CD14-positive monocyte (primary cell): ENCODE data around the gene GARIN1A. TPM values are rescaled to one million over a fixed set of nuclear protein-coding genes. Genes with fewer than 3 reads are reported as not detected.

Experiments used
- DNase-seq, 3 donors: peaks; one replicate each; pipeline ENCODE4 v3.0.0-alpha.2; 2011 to 2022
- H2AFZ ChIP-seq: 2 replicates; pipeline ENCODE4 v1.6.0; 2012; ENCODE audit warnings: mild to moderate bottlenecking, low read depth, low read length, inconsistent platforms; ENCODE audit not compliant: insufficient read depth, poor library complexity, severe bottlenecking
- H3K27ac ChIP-seq, 2 donors: 1 replicate in 1 of 2; 2 replicates in 1 of 2; pipeline ENCODE4 v1.5.1; 2012 to 2013; ENCODE audit warnings: low read length in 2 of 2, control low read depth in 1 of 2, inconsistent platforms in 1 of 2, low read depth in 1 of 2, mild to moderate bottlenecking in 1 of 2
- H3K27me3 ChIP-seq, 2 donors: one replicate each; pipeline versions ENCODE4 v1.6.0 to v1.6.1; 2011 to 2013; ENCODE audit warnings: low read length in 2 of 2; ENCODE audit not compliant: control insufficient read depth in 2 of 2, insufficient read depth in 2 of 2
- H3K36me3 ChIP-seq, 2 donors: replicated peaks in 1 of 2; 1 replicate in 1 of 2; 2 replicates in 1 of 2; pipeline versions ENCODE4 v1.5.1 to v1.6.1; 2012 to 2013; ENCODE audit warnings: low read length in 2 of 2, control low read depth in 1 of 2, inconsistent platforms in 1 of 2, mild to moderate bottlenecking in 1 of 2; ENCODE audit not compliant: insufficient read depth in 2 of 2, control insufficient read depth in 1 of 2
- H3K4me1 ChIP-seq, 2 donors: 1 replicate in 1 of 2; 2 replicates in 1 of 2; pipeline versions ENCODE4 v1.5.1 to v1.6.1; 2012 to 2013; ENCODE audit warnings: low read length in 2 of 2, control low read depth in 1 of 2, inconsistent platforms in 1 of 2, mild to moderate bottlenecking in 1 of 2, moderate library complexity in 1 of 2; ENCODE audit not compliant: insufficient read depth in 2 of 2, control insufficient read depth in 1 of 2
- H3K4me2 ChIP-seq: replicated peaks from 2 replicates; pipeline ENCODE3; 2012; ENCODE audit warnings: low read length, moderate library complexity, mild to moderate bottlenecking; ENCODE audit not compliant: poor library complexity, severe bottlenecking; ENCODE audit errors: extremely low read depth
- H3K4me3 ChIP-seq, 3 experiments: fragments of 200-600 bp in 1 of 3; sonication (generic) in 1 of 3; replicated peaks in 1 of 3; 1 replicate in 2 of 3; 2 replicates in 1 of 3; pipeline ENCODE4 v1.5.1; 2011 to 2013; ENCODE audit warnings: low read length in 3 of 3, mild to moderate bottlenecking in 3 of 3, control low read depth in 2 of 3, low read depth in 2 of 3, inconsistent platforms in 1 of 3, moderate library complexity in 1 of 3
- H3K79me2 ChIP-seq: 2 replicates; pipeline ENCODE4 v1.6.0; 2012; ENCODE audit warnings: mild to moderate bottlenecking, control low read depth, inconsistent platforms, low read length, moderate library complexity; ENCODE audit not compliant: insufficient read depth
- H3K9ac ChIP-seq: 2 replicates; pipeline ENCODE4 v1.6.0; 2017; ENCODE audit warnings: low read length, mild to moderate bottlenecking; ENCODE audit not compliant: insufficient read depth, poor library complexity, severe bottlenecking
- H3K9me3 ChIP-seq, 2 donors: replicated peaks in 1 of 2; 1 replicate in 1 of 2; 2 replicates in 1 of 2; pipeline versions ENCODE4 v1.5.1 to v1.6.1; 2012 to 2013; ENCODE audit warnings: low read length in 2 of 2, control low read depth in 1 of 2; ENCODE audit not compliant: control insufficient read depth in 1 of 2, insufficient read depth in 1 of 2
- H4K20me1 ChIP-seq: 2 replicates; pipeline ENCODE4 v1.6.0; 2012; ENCODE audit warnings: mild to moderate bottlenecking, low read length, control low read depth, moderate library complexity; ENCODE audit not compliant: insufficient read depth
- H3K27ac Mint-ChIP-seq, 7 donors: one replicate each; pipeline ENCODE4 v1.8.0; 2020; ENCODE audit warnings: mild to moderate bottlenecking in 7 of 7, mixed read lengths in 7 of 7, moderate library complexity in 6 of 7, inconsistent platforms in 2 of 7
- H3K27me3 Mint-ChIP-seq, 3 donors: one replicate each; pipeline ENCODE4 v1.8.0; 2021 to 2022; ENCODE audit warnings: low read depth in 3 of 3, mild to moderate bottlenecking in 3 of 3, mixed read lengths in 3 of 3, moderate library complexity in 3 of 3, inconsistent platforms in 1 of 3
- H3K36me3 Mint-ChIP-seq, 2 donors: one replicate each; pipeline ENCODE4 v1.8.0; 2020; ENCODE audit warnings: mixed read lengths in 2 of 2, inconsistent platforms in 1 of 2, mild to moderate bottlenecking in 1 of 2
- H3K4me1 Mint-ChIP-seq: one replicate; pipeline ENCODE4 v1.8.0; 2020; ENCODE audit warnings: mild to moderate bottlenecking, mixed read lengths
- H3K4me3 Mint-ChIP-seq, 2 donors: one replicate each; pipeline ENCODE4 v1.8.0; 2020; ENCODE audit warnings: mild to moderate bottlenecking in 2 of 2, mixed read lengths in 2 of 2, moderate library complexity in 1 of 2
- H3K9me3 Mint-ChIP-seq, 7 donors: one replicate each; pipeline ENCODE4 v1.8.0; 2020 to 2022; ENCODE audit warnings: mixed read lengths in 7 of 7, mild to moderate bottlenecking in 6 of 7, moderate library complexity in 6 of 7, inconsistent platforms in 2 of 7
- CTCF ChIP-seq: fragments of 200-600 bp; IDR thresholded peaks from one replicate; pipeline ENCODE4 v1.8.0; 2022; ENCODE audit warnings: antibody characterized with exemption, mild to moderate bottlenecking
- WGBS: methylation state at CpG from one replicate; pipeline ENCODE4 v1.1.5; 2013; ENCODE audit warnings: missing lambda C conversion rate; ENCODE audit not compliant: insufficient coverage; 5-methylcytosine and 5-hydroxymethylcytosine counted together
- intact Hi-C, 2 donors: fragments of 100-400 bp; cut with micrococcal nuclease; formaldehyde crosslinking; loops; one replicate each; pipeline versions ENCODE4 v1.15.0 to v1.15.1; 2023
- polyA plus RNA-seq, 3 donors: library from polyadenylated mRNA; depleted of rRNA in 1 of 3; unstranded in 2 of 3; stranded (reverse) in 1 of 3; fragments of 300-500 nt in 2 of 3; fragments of >200 nt in 1 of 3; fragmentation: Illumina TruSeq in 2 of 3; gene quantifications; 1 replicate in 2 of 3; 2 replicates in 1 of 3; pipeline ENCODE4 v1.2.3, GENCODE V29; 2012 to 2021

The GARIN1A gene
- polyA plus RNA-seq, 3 donors: 0.02 to 1.8 TPM; not detected in 1

- H3K9me3 ChIP-seq: no peaks in the 10 kb centered on the region
- H3K9ac ChIP-seq: no peak overlapping the region
- H3K4me1 ChIP-seq: peaks cover 11 to 13% of the 10 kb centered on the region in 2 donors
- TF ChIP-seq CTCF: no peak
- H3K36me3 ChIP-seq: no peaks in the 10 kb centered on the region
- Mint-ChIP-seq H3K27ac (no peak overlapping the region), H3K27me3 (peaks cover 38 to 60% (median 42%) of the 10 kb centered on the region in 3 donors), H3K9me3 (peaks cover 0 to 8% (median 5%) of the 10 kb centered on the region in 7 donors), H3K36me3 (no peaks in the 10 kb centered on the region), H3K4me3 (peak overlapping the region in 1 of 2 donors; percentile 7), H3K4me1 (peaks cover 16% of the 10 kb centered on the region)
- no peak overlapping the region for H3K4me3 ChIP-seq
- H4K20me1 ChIP-seq: no peaks in the 10 kb centered on the region
- intact Hi-C loops: no loop called here
- H3K79me2 ChIP-seq: no peaks in the 10 kb centered on the region
- H3K4me2 ChIP-seq: no peak overlapping the region
- H3K27me3 ChIP-seq: peaks cover 37 to 46% of the 10 kb centered on the region in 2 donors
- DNase-seq: no peak
- no peak overlapping the region for H2AFZ ChIP-seq
- H3K27ac ChIP-seq: no peak overlapping the region
- no CpG with 5 or more reads among the region's 1 CpG for WGBS
Measured at GRCh38 chr7:128699895-128700294, 27.8 kb downstream of the GARIN1A start.

GRCh38 chr7:128701062-128701785 is 29.1 kb downstream of the GARIN1A start:
- no peaks in the 10 kb centered on the region for H4K20me1 ChIP-seq
- intact Hi-C loops: no loop called here
- Mint-ChIP-seq H3K27ac (peak overlapping the region in 1 of 7 donors; percentile 6), H3K4me3 (peak overlapping the region in 1 of 2 donors; percentile 10), H3K4me1 (peaks cover 23% of the 10 kb centered on the region), H3K9me3 (peaks cover 0 to 8% (median 5%) of the 10 kb centered on the region in 7 donors), H3K36me3 (no peaks in the 10 kb centered on the region), H3K27me3 (peaks cover 35 to 51% (median 37%) of the 10 kb centered on the region in 3 donors)
- WGBS: 100% methylated on average over 2 of the region's 6 CpGs
- no peak overlapping the region for H3K27ac ChIP-seq
- no peak overlapping the region for H3K4me2 ChIP-seq
- H3K36me3 ChIP-seq: no peaks in the 10 kb centered on the region
- H3K9ac ChIP-seq: no peak overlapping the region
- no peaks in the 10 kb centered on the region for H3K9me3 ChIP-seq
- H3K4me3 ChIP-seq: no peak overlapping the region
- no peak for DNase-seq
- H2AFZ ChIP-seq: no peak overlapping the region
- peaks cover 37 to 42% of the 10 kb centered on the region in 2 donors for H3K27me3 ChIP-seq
- TF ChIP-seq CTCF: no peak
- H3K79me2 ChIP-seq: no peaks in the 10 kb centered on the region
- peaks cover 11 to 23% of the 10 kb centered on the region in 2 donors for H3K4me1 ChIP-seq
